Osteocyte (in vitro differentiated cells): ENCODE results near the gene PTX4. TPM values are rescaled to one million over a fixed set of nuclear protein-coding genes. Genes with fewer than 3 reads are reported as not detected.

ENCODE experiments used
- DNase-seq: peaks from one replicate; pipeline ENCODE4 v3.0.0; 2021; ENCODE audit warnings: mixed read lengths; ENCODE audit not compliant: unreplicated experiment; ENCODE audit errors: extremely low spot score
- H3K27ac Mint-ChIP-seq: one replicate; pipeline ENCODE4 v1.8.0; 2021; ENCODE audit warnings: mild to moderate bottlenecking, mixed read lengths; ENCODE audit not compliant: unreplicated experiment
- H3K27me3 Mint-ChIP-seq: one replicate; pipeline ENCODE4 v1.8.0; 2021; ENCODE audit warnings: mixed read lengths; ENCODE audit not compliant: unreplicated experiment
- H3K36me3 Mint-ChIP-seq: one replicate; pipeline ENCODE4 v1.8.0; 2021; ENCODE audit warnings: mixed read lengths; ENCODE audit not compliant: unreplicated experiment
- H3K4me1 Mint-ChIP-seq: one replicate; pipeline ENCODE4 v1.8.0; 2021; ENCODE audit warnings: mixed read lengths; ENCODE audit not compliant: unreplicated experiment
- H3K4me3 Mint-ChIP-seq: one replicate; pipeline ENCODE4 v1.8.0; 2021; ENCODE audit warnings: mild to moderate bottlenecking, moderate library complexity, mixed read lengths; ENCODE audit not compliant: unreplicated experiment
- H3K9me3 Mint-ChIP-seq: one replicate; pipeline ENCODE4 v1.8.0; 2021; ENCODE audit warnings: mixed read lengths; ENCODE audit not compliant: unreplicated experiment
- total RNA-seq: library from RNA; stranded (reverse); gene quantifications from 2 replicates; pipeline ENCODE4 v1.2.1, GENCODE V29; 2021
- TF ChIP-seq, protein P1 (sequence below): fragments of 200-600 bp; sonication (generic); IDR thresholded peaks from 2 replicates; pipeline ENCODE4 v1.5.0; 2021; ENCODE audit warnings: antibody characterized with exemption, mild to moderate bottlenecking, moderate library complexity

Gene PTX4
- total RNA-seq, 1 donor from 2014 or later = not detected

DNA sequence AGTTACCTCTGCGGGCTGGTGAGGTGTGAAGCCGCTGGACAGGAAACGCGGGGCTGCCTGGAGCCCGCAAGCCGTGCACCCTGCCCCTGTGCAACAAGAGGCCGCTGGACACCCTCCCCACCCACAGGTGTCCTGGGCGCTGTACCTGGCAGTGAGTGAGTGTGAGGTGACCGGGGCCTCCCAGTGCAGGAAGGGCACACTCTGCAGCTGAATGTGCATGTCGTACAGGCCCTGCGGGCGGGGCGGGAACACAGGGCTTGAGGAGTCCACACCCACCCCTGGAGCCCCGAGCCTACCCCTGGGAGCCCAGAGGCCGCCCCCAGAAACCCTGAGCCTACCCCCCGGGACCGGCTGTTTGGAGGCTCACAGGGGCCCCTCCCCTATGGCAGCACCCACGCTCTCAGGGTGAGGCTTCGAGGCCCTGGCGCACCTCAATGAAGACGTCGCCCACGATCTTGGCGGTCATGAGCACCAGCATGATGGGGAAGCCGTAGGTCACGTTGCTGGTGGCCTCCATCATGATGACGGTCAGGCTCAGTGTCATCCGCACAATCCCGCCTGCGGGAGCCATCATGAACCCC, 40.1 kb downstream of the PTX4 start:
- TF ChIP-seq, protein P1, sequence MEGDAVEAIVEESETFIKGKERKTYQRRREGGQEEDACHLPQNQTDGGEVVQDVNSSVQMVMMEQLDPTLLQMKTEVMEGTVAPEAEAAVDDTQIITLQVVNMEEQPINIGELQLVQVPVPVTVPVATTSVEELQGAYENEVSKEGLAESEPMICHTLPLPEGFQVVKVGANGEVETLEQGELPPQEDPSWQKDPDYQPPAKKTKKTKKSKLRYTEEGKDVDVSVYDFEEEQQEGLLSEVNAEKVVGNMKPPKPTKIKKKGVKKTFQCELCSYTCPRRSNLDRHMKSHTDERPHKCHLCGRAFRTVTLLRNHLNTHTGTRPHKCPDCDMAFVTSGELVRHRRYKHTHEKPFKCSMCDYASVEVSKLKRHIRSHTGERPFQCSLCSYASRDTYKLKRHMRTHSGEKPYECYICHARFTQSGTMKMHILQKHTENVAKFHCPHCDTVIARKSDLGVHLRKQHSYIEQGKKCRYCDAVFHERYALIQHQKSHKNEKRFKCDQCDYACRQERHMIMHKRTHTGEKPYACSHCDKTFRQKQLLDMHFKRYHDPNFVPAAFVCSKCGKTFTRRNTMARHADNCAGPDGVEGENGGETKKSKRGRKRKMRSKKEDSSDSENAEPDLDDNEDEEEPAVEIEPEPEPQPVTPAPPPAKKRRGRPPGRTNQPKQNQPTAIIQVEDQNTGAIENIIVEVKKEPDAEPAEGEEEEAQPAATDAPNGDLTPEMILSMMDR = no peak
- Mint-ChIP-seq H3K9me3 (no peaks in the 10 kb centered on the region), H3K4me1 (no peaks in the 10 kb centered on the region), H3K4me3 (no peak overlapping the region), H3K27me3 (no peaks in the 10 kb centered on the region), H3K36me3 (peaks cover 11% of the 10 kb centered on the region), H3K27ac (no peak overlapping the region)
- no peak for DNase-seq

DNA sequence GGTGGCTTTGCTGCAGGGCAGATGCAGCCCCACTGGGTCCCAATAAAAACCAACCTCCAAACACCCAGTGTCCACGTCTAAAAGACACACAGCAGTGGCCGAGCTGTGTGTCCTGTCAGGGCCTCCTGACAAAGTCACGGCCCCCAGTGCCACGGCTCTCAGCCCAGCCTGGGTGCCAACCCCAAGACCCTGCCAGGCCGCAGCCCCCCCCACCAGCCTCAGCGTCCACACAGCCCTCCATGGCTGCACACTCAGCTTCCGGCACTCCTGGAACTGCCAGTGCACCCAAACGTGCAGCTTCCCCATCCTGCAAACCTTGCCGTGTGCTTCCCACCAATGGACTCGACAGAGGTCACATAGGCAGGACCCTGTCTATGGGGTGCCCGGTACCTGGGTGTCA, 40.8 kb downstream of the PTX4 start:
- Mint-ChIP-seq H3K4me3 (no peak overlapping the region), H3K4me1 (no peaks in the 10 kb centered on the region), H3K27me3 (no peaks in the 10 kb centered on the region), H3K27ac (no peak overlapping the region), H3K9me3 (no peaks in the 10 kb centered on the region), H3K36me3 (peaks cover 11% of the 10 kb centered on the region)
- no peak for DNase-seq
- TF ChIP-seq, protein P1 = no peak

DNA sequence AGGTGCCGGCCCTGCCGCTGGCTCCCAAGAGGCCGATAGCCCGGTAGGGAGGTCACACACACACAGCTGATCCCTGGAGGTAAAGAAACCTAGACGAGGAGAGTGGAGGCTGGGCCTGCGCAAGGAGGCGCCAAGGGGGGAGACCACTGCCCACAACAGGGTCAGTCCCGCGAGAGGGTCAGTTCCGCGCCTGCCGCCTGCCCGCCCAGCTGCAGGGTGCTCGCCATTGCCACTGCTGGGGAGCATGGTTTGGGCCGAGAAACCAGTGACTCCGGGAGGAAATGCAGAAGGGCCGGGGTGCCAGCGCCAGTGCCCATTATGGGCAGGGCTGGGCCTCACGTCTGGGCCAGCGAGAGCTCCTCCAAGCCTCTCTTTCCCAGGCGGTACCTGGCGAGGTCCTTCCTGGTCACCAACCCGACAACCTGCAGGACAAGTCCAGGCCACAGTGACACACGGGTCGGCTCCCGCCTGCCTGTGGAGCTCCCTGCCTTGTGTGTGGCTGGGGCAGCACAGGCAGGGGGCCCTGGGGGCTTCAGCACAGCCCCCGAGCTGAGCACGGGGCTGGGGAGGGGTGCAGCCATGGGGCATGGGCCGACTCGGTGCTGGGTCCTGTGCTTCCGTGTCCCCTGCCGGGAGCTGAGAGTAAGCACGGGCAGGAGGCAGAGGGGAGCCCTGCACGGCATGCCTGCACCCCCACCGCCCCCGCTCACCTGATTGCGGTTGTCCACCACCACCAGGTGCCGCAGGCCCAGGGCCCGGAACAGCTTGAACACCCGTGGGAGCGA, 42.3 kb downstream of the PTX4 start:
- Mint-ChIP-seq H3K4me3 (no peak overlapping the region), H3K9me3 (no peaks in the 10 kb centered on the region), H3K4me1 (no peaks in the 10 kb centered on the region), H3K27me3 (no peaks in the 10 kb centered on the region), H3K27ac (no peak overlapping the region), H3K36me3 (peaks cover 7% of the 10 kb centered on the region)
- no peak for DNase-seq
- TF ChIP-seq, protein P1 = no peak

DNA sequence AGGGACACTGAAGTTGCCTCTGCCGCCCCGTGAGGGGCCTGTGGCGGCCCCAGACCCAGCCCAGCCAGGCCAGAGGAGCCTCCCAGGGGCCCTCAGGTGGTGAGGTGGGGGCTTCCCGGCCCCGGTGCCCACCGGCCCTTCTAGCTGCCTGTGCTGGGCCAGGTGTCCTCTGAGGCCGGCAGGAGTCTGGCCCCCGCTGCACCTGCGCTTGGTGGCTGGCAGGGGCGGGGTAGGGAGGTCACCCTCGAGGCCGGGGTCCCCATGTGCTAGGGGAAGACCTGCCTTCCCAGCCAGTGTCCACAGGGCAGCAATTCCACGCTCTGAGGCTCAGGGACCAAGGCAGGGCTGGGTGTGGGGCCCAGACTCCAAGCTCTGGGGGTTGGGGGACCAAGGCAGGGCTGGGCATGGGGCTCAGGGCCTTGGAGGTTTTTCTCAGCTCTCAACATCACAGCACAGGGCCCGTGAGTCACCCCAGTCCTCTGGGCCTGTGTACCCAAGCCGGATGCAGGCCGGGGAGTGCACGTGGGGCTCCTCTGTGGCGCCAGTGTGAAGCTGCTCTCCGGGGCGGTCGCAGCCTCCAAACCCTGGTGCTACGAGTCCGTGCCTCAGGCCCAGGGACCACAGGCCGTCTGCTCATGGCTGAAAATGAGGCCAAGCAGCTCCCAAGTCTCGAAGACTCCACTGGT, 43.1 kb downstream of the PTX4 start:
- DNase-seq = no peak
- Mint-ChIP-seq H3K4me1 (no peaks in the 10 kb centered on the region), H3K36me3 (peaks cover 4% of the 10 kb centered on the region), H3K4me3 (no peak overlapping the region), H3K27me3 (no peaks in the 10 kb centered on the region), H3K9me3 (no peaks in the 10 kb centered on the region), H3K27ac (no peak overlapping the region)
- TF ChIP-seq, protein P1 = no peak
